ENCODE measurements around the gene TLCD3B. TPM values are rescaled to one million over a fixed set of nuclear protein-coding genes. Genes with fewer than 3 reads are reported as not detected.

Gene TLCD3B
- total RNA-seq, 1 experiment from 2014 or later, result 20.9 TPM

DNA sequence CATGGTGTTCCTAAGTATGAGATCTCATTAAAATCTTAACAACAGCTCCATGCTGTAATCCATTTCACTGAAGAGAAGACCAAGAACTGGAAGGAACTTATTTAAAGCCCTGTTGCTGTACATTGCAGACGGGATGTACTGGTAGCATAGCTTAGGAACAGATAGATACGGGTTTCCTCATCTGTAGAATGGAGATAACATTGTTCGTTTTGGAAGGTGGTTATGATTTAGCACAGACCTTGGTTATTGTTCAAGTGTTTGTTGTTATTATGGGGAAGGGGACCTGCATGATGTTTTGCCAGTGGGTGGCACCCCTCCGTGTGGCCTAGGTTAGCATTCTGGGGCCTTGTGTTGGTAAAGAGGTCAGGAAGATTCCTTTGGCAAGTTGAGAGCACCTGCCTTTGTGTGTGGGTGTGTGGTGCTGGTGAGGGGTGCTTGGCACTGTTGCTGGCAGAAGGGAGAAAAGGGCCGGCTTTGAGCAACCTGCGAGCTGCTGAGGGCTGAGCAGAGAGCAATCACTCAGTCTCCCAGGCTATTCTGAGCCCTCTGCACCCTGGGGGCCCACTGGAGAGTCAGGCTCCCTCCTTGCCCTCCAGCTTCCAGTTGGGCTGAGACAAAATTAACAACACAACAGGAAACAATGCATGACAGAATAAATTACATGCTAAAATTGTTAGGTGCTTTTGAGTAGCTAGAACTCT lies 55.1 kb downstream of the TLCD3B start:
- H3K27ac Mint-ChIP-seq, result peak overlapping the region; percentile 39 to 93 (median 69); a peak in 6 of 7 replicates
- no peak for DNase-seq
- TF ChIP-seq, protein P1, sequence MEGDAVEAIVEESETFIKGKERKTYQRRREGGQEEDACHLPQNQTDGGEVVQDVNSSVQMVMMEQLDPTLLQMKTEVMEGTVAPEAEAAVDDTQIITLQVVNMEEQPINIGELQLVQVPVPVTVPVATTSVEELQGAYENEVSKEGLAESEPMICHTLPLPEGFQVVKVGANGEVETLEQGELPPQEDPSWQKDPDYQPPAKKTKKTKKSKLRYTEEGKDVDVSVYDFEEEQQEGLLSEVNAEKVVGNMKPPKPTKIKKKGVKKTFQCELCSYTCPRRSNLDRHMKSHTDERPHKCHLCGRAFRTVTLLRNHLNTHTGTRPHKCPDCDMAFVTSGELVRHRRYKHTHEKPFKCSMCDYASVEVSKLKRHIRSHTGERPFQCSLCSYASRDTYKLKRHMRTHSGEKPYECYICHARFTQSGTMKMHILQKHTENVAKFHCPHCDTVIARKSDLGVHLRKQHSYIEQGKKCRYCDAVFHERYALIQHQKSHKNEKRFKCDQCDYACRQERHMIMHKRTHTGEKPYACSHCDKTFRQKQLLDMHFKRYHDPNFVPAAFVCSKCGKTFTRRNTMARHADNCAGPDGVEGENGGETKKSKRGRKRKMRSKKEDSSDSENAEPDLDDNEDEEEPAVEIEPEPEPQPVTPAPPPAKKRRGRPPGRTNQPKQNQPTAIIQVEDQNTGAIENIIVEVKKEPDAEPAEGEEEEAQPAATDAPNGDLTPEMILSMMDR (conservative IDR thresholded peaks at IDR 0.05), result no peak
- Histone ChIP-seq H3K27me3 (ENCODE audit: insufficient read depth, low read length) (peaks cover 3% of the 10 kb centered on the region; the same call in 1 of the 2 replicates), H3K4ac (ENCODE audit: low read depth, low read length) (no peak overlapping the region), H2BK120ac (ENCODE audit: low read depth, low read length, poor library complexity, severe bottlenecking) (no peak overlapping the region), H3K4me1 (ENCODE audit: insufficient read depth, low read length) (peaks cover 3% of the 10 kb centered on the region; the same call in 1 of the 2 replicates), H2AK5ac (ENCODE audit: insufficient read length, low read length) (no peak overlapping the region), H3T11ph (ENCODE audit: low read length) (no peak overlapping the region), H3K23ac (ENCODE audit: insufficient read length, low read depth, low read length) (no peak overlapping the region), H2BK5ac (ENCODE audit: insufficient read length, low read length) (no peak overlapping the region), H3K18ac (ENCODE audit: insufficient read length, low read depth, low read length) (no peak overlapping the region), H3K9ac (ENCODE audit: extremely low read depth, insufficient read length, low read length) (no peak overlapping the region), H4K8ac (replicated peaks; ENCODE audit: insufficient read length, low read depth, low read length) (no peak overlapping the region), H3K23me2 (ENCODE audit: insufficient read length, low read depth, low read length, poor library complexity, severe bottlenecking) (peaks cover 14% of the 10 kb centered on the region), H3K14ac (ENCODE audit: insufficient read depth, low read length) (no peak overlapping the region), H2BK15ac (ENCODE audit: low read depth, low read length) (no peak overlapping the region), H3K4me2 (ENCODE audit: insufficient read depth, insufficient read length, low read length) (peak overlapping the region; percentile 20), H3K9me3 (ENCODE audit: control insufficient read depth, low read depth, low read length) (peaks cover 7% of the 10 kb centered on the region), H2AFZ (ENCODE audit: low read length) (no peak overlapping the region), H3K79me1 (ENCODE audit: insufficient read depth, low read depth, low read length, poor library complexity, severe bottlenecking) (peaks cover 7% of the 10 kb centered on the region), H4K91ac (ENCODE audit: insufficient read length, low read depth, low read length) (no peak overlapping the region), H4K5ac (ENCODE audit: insufficient read length, low read depth, low read length) (no peak overlapping the region), H2BK20ac (ENCODE audit: low read depth, low read length, poor library complexity, severe bottlenecking) (no peak overlapping the region), H2BK12ac (ENCODE audit: insufficient read length, low read depth, low read length) (no peak overlapping the region), H3K79me2 (ENCODE audit: insufficient read depth, low read length) (peaks cover 5% of the 10 kb centered on the region; the same call in 1 of the 2 replicates), H4K20me1 (ENCODE audit: control insufficient read depth, insufficient read depth, insufficient read length) (no peaks in the 10 kb centered on the region), H3K27ac (ENCODE audit: insufficient read length, low read depth, low read length) (no peak overlapping the region), H3K56ac (ENCODE audit: insufficient read length, low read depth, low read length) (no peak overlapping the region)
- H3K4me1 Mint-ChIP-seq, result peaks cover 29% of the 10 kb centered on the region in 2 experiments
- peaks cover 16% of the 10 kb centered on the region for H3K27me3 Mint-ChIP-seq (ENCODE audit: low read depth)
- no CpG with 5 or more reads among the region's 6 CpGs for WGBS (ENCODE audit: extremely low coverage, insufficient read length, low lambda C conversion rate)
- peak overlapping the region; percentile 95 to 96 for H3K4me3 Mint-ChIP-seq
- peaks cover 14 to 16% of the 10 kb centered on the region in 2 experiments for H3K9me3 Mint-ChIP-seq
- peaks cover 38 to 52% (median 49%) of the 10 kb centered on the region in 3 experiments for H3K36me3 Mint-ChIP-seq (ENCODE audit: insufficient read depth in 1 of 3, low read depth in 3 of 3)

Data from H9 (cell line).